ENCODE data around the gene HEBP1. TPM values are rescaled to one million over a fixed set of nuclear protein-coding genes. Genes with fewer than 3 reads are reported as not detected.

HEBP1 gene
- total RNA-seq, 4 donors from 2014 or later = 44.5 to 78.0 (median 49.0) TPM

GRCh38 chr12:12975322-12976077, 24.6 kb downstream of the HEBP1 start:
- ATAC-seq (ENCODE audit: low FRiP score) (no peak), DNase-seq (ENCODE audit: low spot score) (no peak)
- TF ChIP-seq, protein P1, sequence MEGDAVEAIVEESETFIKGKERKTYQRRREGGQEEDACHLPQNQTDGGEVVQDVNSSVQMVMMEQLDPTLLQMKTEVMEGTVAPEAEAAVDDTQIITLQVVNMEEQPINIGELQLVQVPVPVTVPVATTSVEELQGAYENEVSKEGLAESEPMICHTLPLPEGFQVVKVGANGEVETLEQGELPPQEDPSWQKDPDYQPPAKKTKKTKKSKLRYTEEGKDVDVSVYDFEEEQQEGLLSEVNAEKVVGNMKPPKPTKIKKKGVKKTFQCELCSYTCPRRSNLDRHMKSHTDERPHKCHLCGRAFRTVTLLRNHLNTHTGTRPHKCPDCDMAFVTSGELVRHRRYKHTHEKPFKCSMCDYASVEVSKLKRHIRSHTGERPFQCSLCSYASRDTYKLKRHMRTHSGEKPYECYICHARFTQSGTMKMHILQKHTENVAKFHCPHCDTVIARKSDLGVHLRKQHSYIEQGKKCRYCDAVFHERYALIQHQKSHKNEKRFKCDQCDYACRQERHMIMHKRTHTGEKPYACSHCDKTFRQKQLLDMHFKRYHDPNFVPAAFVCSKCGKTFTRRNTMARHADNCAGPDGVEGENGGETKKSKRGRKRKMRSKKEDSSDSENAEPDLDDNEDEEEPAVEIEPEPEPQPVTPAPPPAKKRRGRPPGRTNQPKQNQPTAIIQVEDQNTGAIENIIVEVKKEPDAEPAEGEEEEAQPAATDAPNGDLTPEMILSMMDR (IDR thresholded peaks at IDR 0.05) = no peak

DNA sequence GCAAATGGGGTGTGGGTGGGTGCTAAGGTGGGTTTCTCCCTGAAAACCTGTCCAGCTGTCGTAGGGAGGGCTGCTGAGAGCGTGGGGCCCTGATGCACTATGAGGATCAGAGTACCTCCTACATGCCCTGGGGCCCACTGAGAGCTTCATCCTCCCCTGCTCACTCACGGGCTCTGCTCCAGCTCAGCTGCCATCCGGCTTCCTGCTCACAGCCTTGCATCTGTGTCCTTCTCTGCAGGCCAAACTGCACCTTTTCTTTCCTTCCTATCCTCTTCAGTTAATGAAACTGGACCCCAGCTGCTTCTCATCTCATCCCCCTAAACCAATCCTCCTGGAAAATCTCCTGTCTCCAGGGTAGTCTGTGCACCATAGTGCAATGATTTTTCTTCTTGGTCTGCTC, 25.9 kb downstream of the HEBP1 start:
- no peak for DNase-seq (ENCODE audit: low spot score)
- no peak for ATAC-seq (ENCODE audit: low FRiP score)
- TF ChIP-seq, protein P1 (IDR thresholded peaks at IDR 0.05) = no peak

DNA sequence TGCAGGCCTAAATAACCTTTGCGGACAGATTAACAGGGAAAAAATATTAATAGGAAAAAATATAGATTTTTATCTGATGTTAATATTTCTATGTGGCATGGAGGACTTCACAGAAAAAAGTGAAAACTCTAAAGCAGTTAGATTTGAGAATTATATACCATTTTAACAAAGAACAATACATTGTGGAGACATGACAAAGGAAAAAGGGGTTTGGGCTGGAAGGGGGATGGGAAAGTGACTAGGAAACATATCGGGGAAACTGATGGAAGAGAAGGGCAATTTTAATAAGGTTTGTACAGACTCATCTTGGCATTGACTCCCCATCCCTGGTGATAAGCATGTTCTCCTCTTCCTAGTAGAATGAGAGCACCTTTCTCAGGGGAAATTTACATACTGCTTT, 27.0 kb downstream of the HEBP1 start:
- DNase-seq (ENCODE audit: low spot score) (no peak), ATAC-seq (ENCODE audit: low FRiP score) (no peak)
- TF ChIP-seq, protein P1 (IDR thresholded peaks at IDR 0.05) = no peak

DNA sequence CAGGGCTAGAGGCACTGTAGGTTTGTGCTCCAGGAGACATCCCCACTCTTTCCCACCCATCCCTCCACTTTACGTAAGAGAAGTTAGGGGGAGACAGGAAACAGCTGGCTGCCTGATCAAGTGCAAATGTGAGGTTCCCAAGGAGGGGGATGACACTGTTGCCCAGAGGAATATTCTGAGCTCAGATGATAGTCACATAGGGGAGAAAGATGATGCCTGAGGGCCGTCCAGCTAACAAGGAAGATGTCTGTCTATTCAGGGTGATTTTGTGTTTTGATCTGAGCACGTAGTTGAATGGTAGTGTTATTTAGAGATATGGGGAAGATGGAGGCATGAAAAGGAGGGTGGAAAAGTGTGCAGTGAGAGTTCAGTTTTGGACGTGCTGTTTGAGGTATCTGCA, 34.2 kb downstream of the HEBP1 start:
- TF ChIP-seq, protein P1 (IDR thresholded peaks at IDR 0.05) = no peak

DNA sequence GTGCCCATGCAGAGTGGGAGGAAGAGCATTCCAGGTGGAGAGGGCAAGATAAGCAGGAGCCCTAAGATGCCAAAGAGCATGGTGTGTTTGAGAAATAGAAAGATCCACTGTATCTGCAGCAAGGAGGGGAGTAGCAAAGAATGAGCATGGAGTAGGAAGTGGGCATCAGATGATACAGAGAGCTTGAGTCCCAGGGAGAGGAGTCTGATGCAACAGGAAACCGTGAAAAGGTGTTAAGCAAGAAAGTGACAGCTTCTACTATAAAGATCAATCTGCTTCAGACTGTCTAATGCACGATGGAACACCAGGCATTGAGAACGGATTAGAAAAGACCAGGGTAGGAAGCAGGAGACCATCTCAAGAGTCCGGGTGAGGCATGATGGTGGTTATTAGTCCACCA, 35.8 kb downstream of the HEBP1 start:
- TF ChIP-seq, protein P1 (IDR thresholded peaks at IDR 0.05) = no peak
- ATAC-seq (ENCODE audit: low FRiP score) (no peak), DNase-seq (ENCODE audit: low spot score) (no peak)

More for the DNA sequence above, 34.2 kb downstream of the HEBP1 start:
- no peak for DNase-seq (ENCODE audit: low spot score)
- no peak for ATAC-seq (ENCODE audit: low FRiP score)

GRCh38 chr12:12960639-12961209, 39.3 kb downstream of the HEBP1 start:
- ATAC-seq (ENCODE audit: low FRiP score) (no peak), DNase-seq (ENCODE audit: low spot score) (no peak)
- TF ChIP-seq, protein P1 (IDR thresholded peaks at IDR 0.05) = no peak

DNA sequence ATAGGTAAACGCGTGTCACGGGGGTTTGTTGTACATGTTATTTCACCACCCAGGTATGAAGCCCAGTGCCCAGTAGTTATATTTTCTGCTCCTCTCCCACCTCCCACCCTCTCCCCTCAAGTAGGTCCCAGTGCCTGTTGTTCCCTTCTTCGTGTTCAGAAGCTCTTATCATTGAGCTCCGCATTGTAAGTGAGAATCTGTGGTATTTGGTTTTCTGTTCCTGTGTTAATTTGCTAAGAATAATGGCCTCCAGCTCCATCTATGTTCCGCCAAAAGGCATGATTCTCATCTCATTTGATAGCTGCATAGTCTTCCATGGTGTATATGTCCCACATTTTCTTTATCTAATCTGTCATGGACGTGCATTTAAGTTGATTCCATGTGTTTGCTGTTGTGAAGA, 41.2 kb downstream of the HEBP1 start:
- TF ChIP-seq, protein P1 (IDR thresholded peaks at IDR 0.05) = no peak
- DNase-seq (ENCODE audit: low spot score) (no peak), ATAC-seq (ENCODE audit: low FRiP score) (no peak)
